HG02759 (cell line): ENCODE results near the gene PILRA.
"Not testable (repeated sequence)": the region's sequence is repeated elsewhere in the genome, so short reads cannot be mapped to it uniquely, and the experiment has no call there.

Source experiments
- ATAC-seq: cut with Tn5 transposase; IDR thresholded peaks from one replicate; pipeline ENCODE4 v1.9.1; 2021; ENCODE audit warnings: mild to moderate bottlenecking, moderate library complexity; ENCODE audit not compliant: unreplicated experiment

PILRA gene

GRCh38 chr7:100357131-100357561 lies 16.1 kb upstream of the PILRA start:
- ATAC-seq: no peak

GRCh38 chr7:100358027-100358856 lies 15.0 kb upstream of the PILRA start, which contains the start of gene PILRB:
Gene PILRB (plus strand): TSS chr7:100358117. CDS start chr7:100358303, 186 bp downstream.
- no peak for ATAC-seq

- no peak for ATAC-seq
Observed at GRCh38 chr7:100358857-100359212, 14.5 kb upstream of the PILRA start.

- ATAC-seq: no peak
Observed at GRCh38 chr7:100360135-100360854, 13.0 kb upstream of the PILRA start.

GRCh38 chr7:100363098-100363497 lies 10.2 kb upstream of the PILRA start:
- no peak for ATAC-seq

- not testable (repeated sequence) for ATAC-seq
Observed at GRCh38 chr7:100363797-100364196, 9.5 kb upstream of the PILRA start.

- no peak for ATAC-seq
Observed at GRCh38 chr7:100364480-100364879, 8.8 kb upstream of the PILRA start.

GRCh38 chr7:100365998-100366367 lies 7.3 kb upstream of the PILRA start:
- not testable (repeated sequence) for ATAC-seq

- ATAC-seq: no peak
Observed at GRCh38 chr7:100366411-100367250, 6.7 kb upstream of the PILRA start.

- no peak for ATAC-seq
Observed at GRCh38 chr7:100367251-100367620, 6.1 kb upstream of the PILRA start.

GRCh38 chr7:100367676-100368613 lies 5.3 kb upstream of the PILRA start:
- ATAC-seq: no peak

GRCh38 chr7:100369105-100369504 lies 4.2 kb upstream of the PILRA start:
- ATAC-seq: peak; percentile 63

GRCh38 chr7:100370303-100370702 lies 3.0 kb upstream of the PILRA start:
- ATAC-seq: no peak

GRCh38 chr7:100370746-100371145 lies 2.5 kb upstream of the PILRA start:
- ATAC-seq: no peak

- ATAC-seq: no peak
Observed at GRCh38 chr7:100371561-100372171, 1.6 kb upstream of the PILRA start.

GRCh38 chr7:100372256-100372655 lies 1.0 kb upstream of the PILRA start:
- ATAC-seq: no peak

- no peak for ATAC-seq
Observed at GRCh38 chr7:100372694-100373093, 593 bp upstream of the PILRA start.

GRCh38 chr7:100373870-100374598 lies 747 bp downstream of the PILRA start:
- ATAC-seq: peak; percentile 39

- ATAC-seq: no peak
Observed at GRCh38 chr7:100374601-100375000, 1.3 kb downstream of the PILRA start.
